DMS153 treated with DMSO at 0.1 percent for 48 hours (cell line): ENCODE data around the gene RAB31.

ENCODE experiments used
- DNase-seq: peaks from one replicate; lab custom pipeline; 2025; ENCODE audit not compliant: unreplicated experiment; lab: John Stamatoyannopoulos, UW

Gene RAB31

GRCh38 chr18:9711361-9712129 lies 3.4 kb downstream of the RAB31 start:
- DNase-seq = no peak

DNA sequence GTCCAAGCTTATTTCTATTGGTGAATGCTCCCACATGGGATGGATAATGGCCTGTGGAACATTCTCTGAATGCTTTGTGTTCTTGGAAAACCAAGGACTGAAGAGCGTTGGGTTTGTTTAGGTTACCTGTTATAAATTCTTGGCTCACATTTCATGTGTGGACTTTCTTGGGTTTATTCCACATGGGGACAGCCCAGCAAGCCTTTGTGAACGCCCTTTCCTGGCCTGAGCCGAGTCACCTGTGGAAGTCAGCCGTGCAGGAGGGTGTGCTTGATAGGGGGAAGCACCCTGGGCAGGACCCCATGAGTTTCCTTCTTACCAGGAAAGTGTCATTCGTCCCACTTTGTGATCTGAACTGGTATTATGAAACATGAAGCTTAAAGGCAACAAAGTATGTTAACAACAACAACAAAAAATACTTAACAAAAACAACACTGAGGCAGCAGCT lies 4.1 kb downstream of the RAB31 start:
- DNase-seq = no peak

DNA sequence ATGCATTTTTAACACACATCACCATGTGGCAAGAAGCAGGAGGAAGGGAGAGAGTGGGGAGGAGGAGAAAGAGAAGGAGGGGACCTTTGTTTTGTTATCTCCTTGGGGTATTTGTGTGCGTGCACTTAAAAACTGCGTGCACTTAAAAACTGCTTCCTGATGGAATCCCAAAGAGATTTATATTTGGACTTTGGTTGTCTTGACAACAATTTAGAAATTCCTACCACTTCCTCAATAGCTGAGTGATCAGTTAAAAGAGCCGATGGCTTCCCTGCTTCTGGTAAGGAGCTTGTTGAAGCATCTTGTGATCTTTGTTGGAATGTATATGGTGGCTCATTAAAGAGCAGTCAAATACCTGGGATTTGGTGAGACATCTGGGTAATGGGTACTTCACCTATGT lies 4.5 kb downstream of the RAB31 start:
- no peak for DNase-seq

DNA sequence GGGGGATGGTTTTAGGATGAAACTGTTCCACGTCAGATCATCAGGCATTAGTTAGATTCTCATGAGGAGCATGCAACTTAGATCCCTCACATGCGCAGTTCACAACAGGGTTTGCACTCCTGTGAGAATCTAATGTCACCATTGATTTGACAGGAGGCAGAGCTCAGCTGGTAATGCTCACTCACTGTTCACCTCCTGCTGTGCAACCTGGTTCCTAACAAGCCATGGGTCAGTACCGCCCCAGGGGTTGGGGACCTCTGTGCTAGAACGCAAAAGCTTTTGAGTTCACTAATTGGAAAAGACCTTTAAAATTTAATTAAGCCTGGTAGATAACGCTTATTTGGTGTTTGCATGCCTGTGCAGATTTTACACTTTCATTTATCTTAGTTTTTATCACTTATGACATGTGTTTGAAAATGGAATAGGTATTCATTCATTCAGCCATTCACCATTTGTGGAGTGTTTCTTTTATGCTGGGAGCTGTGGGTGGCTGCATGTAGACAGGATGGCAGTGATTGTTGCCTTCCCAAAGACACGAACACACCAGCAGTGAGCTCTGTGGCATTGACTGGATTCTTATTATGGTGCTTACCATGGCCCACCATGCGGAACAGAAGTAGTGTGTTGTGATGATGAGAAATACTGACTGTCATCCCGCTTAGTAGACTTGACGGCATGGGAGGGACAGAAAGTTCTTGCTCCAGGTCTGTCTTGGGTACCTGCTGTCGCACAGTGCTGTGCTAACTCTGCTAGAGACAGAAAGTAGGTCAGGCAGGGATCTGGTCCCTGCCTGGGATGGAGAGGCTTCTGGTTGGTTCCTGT lies 6.4 kb downstream of the RAB31 start:
- no peak for DNase-seq

DNA sequence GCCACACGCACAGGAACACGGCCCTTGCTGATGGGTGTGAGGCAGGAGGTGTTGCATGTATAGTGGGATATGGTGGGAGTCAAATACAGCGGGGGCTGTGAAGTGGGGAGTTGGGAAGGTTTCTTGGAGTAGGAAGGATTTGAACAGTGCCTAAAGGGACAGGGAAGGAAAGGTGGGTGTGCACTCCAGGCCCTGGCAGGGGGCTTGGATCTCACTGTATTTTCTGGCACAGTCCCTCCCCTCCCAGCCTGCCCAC lies 6.9 kb downstream of the RAB31 start:
- no peak for DNase-seq

DNA sequence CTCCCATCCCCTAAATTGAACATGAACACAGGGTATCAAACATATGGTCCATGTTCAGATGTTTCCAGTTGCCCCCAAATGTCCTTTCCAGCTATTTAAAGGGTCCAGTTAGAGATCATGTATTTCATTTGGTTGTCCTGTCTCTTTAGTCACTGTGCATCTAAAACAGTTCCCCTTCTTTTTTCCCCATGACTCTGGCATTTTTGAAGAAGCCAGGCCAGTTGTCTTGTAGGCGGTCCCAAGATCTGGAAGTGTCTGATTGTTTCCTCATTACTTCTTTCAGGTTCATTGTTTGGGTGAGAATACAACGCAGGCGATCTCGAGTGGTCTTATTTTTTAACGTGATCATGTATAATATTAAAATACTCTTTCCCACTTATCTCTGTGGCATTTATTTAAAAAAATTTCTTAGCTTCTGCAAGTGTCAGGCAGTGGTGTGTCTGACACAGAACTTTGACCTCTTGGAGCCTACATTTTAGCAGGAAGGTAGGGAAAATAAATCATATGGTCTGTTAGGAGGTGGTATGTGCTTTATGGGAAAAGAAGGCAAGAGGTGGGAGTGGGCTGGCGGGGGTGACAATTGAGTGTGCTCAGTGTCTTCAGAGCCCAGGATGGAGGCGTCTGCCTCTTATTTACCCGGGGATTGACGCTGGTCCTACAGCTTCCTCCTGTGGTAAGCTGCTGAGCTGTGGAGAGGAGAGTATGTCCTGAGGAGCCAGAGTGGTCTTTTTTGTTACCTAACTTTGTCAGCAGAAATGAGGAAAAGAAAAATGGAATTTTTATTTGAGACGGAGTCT lies 8.1 kb downstream of the RAB31 start:
- DNase-seq = no peak

- no peak for DNase-seq
These were observed 8.9 kb downstream of the RAB31 start for GRCh38 chr18:9716780-9717563.

DNA sequence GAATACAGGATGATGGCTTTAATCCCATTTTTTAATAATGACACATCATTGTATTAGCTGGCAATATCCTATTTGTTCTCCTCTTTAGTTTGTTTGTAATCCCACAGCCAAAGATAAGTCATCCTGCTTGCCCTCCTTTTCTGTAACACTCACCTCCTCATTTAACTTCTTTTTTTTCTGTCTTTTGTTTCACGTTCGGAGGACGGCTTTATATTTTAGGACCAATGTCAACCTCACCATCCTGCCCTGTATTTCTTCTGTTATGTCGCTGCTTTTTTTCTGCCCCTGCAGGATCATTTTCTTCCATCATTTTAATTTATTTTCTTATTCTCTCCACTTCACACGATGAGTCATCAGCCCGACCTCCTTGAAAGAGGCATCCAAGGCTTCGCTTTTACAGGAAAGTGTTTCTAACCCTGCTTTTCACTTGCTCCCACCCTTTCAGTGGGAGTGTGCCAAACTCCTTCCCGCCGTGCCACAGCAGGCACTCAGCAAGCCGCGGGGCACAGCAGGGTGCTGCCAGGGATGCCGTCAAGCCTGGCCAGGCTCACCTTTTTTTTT lies 11.4 kb downstream of the RAB31 start:
- no peak for DNase-seq

DNA sequence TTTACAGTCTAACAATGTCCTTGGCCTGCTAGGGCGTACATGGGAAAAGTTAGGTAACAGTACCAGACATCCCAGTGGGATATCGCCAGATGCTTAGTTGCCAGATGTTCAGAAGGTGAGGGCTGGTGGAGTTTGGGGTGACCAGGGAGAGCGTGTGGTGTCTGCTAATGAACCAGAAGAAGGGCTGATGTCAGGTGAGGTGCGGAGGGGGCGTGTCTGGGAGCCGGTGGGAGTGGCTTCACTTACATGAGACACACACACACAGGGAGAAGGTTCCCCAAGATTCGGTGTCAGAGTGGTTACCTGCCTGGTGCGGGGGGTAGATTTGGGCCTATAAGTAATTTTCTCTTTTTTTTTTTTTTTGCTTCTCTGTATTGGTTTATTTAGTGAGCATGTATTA lies 12.2 kb downstream of the RAB31 start:
- no peak for DNase-seq

DNA sequence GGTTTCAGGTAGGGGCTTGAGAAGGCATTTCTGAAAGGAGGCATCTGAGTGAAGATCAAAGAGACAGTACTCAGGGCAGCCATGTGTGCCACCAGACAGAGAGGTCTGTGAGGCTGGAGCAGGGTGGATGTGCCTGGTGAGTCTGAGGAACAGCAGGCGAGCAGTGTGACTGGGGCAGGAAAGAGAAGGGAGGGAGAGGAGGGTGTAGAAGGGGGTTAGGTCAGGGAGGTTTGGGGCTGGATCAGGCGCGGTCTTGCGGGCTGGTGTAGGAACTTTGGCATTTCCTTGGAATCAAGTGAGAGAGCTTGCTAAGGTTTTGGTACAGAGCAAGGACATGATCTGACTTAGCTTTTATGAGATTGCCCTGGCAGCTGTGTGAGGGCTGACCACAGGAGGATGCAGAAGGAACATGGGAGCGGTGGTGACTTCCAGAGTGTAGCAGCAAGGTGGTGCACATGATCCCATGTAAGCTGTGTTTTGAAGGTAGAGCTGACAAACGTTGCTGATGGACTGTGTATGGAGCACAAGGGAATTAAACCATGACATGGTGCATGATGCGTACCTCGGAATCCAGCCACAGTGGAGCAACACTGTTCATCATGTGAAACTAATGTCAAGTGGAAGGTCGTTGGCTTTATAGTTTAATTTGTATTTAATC lies 13.9 kb downstream of the RAB31 start:
- no peak for DNase-seq

DNA sequence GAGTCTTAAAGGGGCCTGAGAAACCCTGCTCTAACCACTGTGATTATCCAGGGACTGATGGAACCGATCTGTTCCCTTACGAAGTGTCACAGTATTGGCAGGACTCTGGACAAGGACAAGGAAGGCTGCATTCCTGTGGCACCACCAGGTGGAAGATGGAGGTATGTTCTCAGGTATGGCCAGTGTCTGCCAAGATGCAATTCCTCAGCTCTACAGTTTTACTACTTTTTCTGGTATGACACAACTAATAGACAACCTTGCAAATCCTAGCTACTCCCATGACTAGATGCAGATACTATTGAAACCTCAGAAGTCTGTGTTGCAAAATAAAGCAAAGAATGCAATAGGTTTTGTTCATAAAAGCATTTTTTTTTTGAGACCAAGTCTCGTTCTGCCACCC lies 14.6 kb downstream of the RAB31 start:
- DNase-seq = no peak

DNA sequence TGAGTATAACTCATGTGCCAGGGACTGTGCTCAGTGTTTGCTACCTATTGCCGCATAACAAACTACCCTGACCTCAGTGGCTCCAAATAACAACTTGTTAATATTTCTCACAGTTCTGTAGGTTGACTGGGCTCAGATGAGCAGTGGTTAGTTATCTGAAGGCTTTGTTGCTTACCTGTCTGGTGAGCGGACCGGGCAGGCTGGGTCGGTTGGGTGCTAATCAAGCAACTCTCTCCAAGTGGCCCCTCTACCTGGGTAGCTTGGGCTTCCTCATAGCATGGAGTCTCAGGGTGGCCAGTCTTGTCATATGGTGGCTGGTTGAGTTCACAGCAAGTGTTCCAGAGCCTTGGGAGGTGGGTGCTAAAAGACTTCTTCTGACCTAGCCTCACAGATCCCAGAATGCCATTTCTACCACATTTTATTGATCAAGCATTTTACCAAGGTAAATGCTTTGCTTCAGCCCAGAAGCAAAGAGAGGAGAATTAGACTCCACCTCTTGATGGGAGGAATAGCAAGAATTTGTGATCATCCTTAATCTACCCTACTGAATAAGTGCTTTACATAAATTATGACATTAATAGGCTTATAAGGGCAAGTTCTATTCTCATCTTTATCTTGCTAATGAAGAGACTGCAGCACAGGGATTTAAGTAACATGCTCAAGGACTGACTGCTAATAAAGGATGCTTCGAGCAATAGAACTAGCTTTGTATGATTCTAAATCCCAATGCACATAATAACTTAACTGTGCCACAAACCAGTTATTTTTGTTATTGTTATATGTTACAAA lies 16.9 kb downstream of the RAB31 start:
- no peak for DNase-seq

GRCh38 chr18:9726175-9726574 lies 18.1 kb downstream of the RAB31 start:
- DNase-seq = no peak

GRCh38 chr18:9726936-9727335 lies 18.8 kb downstream of the RAB31 start:
- no peak for DNase-seq

DNA sequence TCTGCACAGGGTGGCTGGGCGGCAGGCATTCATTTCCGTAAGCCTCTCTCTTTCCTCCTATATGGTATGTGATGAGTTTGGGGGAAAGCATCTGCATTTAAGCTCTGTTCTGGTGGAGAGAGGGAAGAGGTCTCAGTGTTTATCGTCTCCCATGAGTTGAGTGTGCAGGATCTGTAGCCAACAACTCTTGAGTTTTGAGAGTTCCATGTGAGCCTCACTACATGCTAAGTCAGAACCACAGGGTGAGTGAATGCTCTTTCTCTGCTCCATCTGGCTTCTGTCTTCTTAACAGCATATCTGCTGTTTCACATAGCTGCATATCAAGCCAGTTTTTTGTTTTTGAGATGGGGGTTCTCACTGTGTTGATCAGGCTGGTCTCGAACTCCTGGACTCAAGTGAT lies 22.7 kb downstream of the RAB31 start:
- DNase-seq = no peak

GRCh38 chr18:9731380-9731779 lies 23.3 kb downstream of the RAB31 start:
- no peak for DNase-seq

DNA sequence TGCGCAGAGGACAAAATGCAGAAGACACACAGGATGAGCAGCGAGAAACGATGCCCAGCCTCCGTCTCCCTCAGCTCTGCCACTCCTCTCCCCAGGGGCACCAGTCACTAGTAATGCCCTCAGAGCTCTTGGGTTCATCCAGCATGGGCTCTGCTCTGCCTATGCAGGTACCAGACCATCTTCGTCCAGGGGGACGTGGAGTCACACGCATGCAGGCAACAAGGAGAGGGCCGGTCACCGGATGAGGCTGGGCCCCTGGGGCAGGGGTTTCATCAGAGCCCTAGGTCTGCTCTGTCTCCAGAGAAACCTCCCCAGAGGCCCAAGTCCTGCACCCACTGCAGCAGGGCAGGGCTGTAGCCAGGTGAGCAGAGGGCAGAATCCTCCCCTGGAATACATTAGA lies 23.9 kb downstream of the RAB31 start:
- DNase-seq = no peak

DNA sequence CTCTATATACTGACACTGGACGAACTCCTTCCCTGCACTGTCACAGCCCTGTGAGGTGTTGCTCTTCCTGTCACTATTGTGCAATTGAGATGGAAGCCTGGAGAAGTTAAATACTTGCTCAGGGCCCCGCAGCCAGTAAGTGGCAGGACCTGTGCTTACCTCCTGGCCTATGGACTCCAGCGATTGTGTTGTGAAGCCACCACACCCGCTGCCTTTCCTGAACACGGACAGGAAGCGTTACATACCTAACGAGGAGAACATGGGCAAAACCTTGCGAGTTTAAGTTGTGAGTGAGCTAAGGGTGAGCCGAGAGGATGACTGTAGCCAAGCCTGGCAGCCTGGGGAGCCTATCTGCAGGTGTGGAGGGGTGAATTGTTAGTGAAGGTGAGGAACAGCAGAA lies 26.1 kb downstream of the RAB31 start:
- no peak for DNase-seq

DNA sequence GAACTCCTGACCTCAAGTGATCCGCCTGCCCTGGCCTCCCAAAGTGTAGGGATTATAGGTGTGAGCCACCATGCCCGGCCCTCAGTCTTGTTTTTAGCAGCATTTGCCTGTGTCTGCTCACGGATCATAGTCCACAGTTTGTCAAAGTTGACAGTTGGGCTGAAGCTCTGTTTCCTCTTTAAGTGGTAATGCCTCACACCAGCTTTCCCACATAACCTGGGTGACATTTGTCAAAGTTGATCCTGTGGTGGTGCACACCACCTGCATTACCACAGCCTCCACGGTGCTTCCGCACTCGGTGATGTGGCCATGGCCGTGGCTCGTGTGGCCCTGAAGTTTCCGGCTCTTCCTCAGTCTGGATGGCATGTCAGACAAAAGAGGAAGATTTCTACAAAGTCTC lies 27.1 kb downstream of the RAB31 start:
- DNase-seq = no peak

GRCh38 chr18:9735879-9736278 lies 27.8 kb downstream of the RAB31 start:
- no peak for DNase-seq
